Smooth muscle cell (in vitro differentiated cells): Measurements from ENCODE around the gene CDRT4. TPM values are rescaled to one million over a fixed set of nuclear protein-coding genes. Genes with fewer than 3 reads are reported as not detected.
"Not testable (repeated sequence)": the region's sequence is repeated elsewhere in the genome, so short reads cannot be mapped to it uniquely, and the experiment has no call there.

Source experiments
- DNase-seq: peaks from one replicate; lab custom pipeline; 2025; ENCODE audit not compliant: unreplicated experiment; lab: John Stamatoyannopoulos, UW
- H2AFZ ChIP-seq: fragments of 200-600 bp; sonication (generic); 2 replicates; pipeline ENCODE4 v1.6.0; 2016; ENCODE audit warnings: antibody characterized with exemption, low read depth, mild to moderate bottlenecking
- H3F3A ChIP-seq: fragments of 200-600 bp; sonication (generic); 2 replicates; pipeline ENCODE4 v1.6.0; 2017; ENCODE audit warnings: antibody characterized with exemption, low read depth
- H3K27ac ChIP-seq: fragments of 200-600 bp; sonication (generic); 2 replicates; pipeline ENCODE4 v1.5.1; 2016; ENCODE audit warnings: low read depth, mild to moderate bottlenecking
- H3K27me3 ChIP-seq: fragments of 200-600 bp; sonication (generic); 2 replicates; pipeline ENCODE4 v1.6.1; 2016; ENCODE audit warnings: low read depth, mild to moderate bottlenecking
- H3K36me3 ChIP-seq: fragments of 200-600 bp; sonication (generic); 2 replicates; pipeline ENCODE4 v1.5.1; 2016; ENCODE audit warnings: low read depth
- H3K4me1 ChIP-seq: fragments of 200-600 bp; sonication (generic); 2 replicates; pipeline ENCODE4 v1.5.1; 2016; ENCODE audit warnings: low read depth
- H3K4me2 ChIP-seq: fragments of 200-600 bp; sonication (generic); 2 replicates; pipeline ENCODE4 v1.6.0; 2016; ENCODE audit warnings: mild to moderate bottlenecking
- H3K4me3 ChIP-seq: fragments of 200-600 bp; sonication (generic); 2 replicates; pipeline ENCODE4 v1.5.1; 2016; ENCODE audit warnings: mild to moderate bottlenecking
- H3K79me2 ChIP-seq: fragments of 200-600 bp; sonication (generic); 2 replicates; pipeline ENCODE4 v1.6.0; 2016; ENCODE audit warnings: low read depth, mild to moderate bottlenecking
- H3K9ac ChIP-seq: fragments of 200-600 bp; sonication (generic); 2 replicates; pipeline ENCODE4 v1.6.0; 2016; ENCODE audit warnings: low read depth
- H3K9me3 ChIP-seq: fragments of 200-600 bp; sonication (generic); replicated peaks from 2 replicates; pipeline ENCODE4 v1.5.1; 2016; ENCODE audit warnings: low read depth
- H4K20me1 ChIP-seq: fragments of 200-600 bp; sonication (generic); 2 replicates; pipeline ENCODE4 v1.6.0; 2016; ENCODE audit warnings: low read depth
- CTCF ChIP-seq: fragments of 200-600 bp; sonication (generic); IDR thresholded peaks from 2 replicates; pipeline ENCODE4 v1.5.1; 2017; ENCODE audit warnings: borderline replicate concordance, mild to moderate bottlenecking, antibody characterized with exemption; ENCODE audit not compliant: insufficient read depth, poor library complexity, severe bottlenecking
- whole genome bisulfite sequencing: methylation state at CpG from one replicate; pipeline ENCODE4 v1.1.7; 2016; ENCODE audit warnings: low lambda C conversion rate; 5-methylcytosine and 5-hydroxymethylcytosine counted together
- polyA plus RNA-seq: library from polyadenylated mRNA; unstranded; fragments of >200 nt; fragmentation: Nextera tagmentation; extraction: Ambion mirVana; gene quantifications from 2 replicates; pipeline ENCODE4 v1.2.1, GENCODE V29; 2016
- total RNA-seq: library from RNA; depleted of rRNA; stranded (reverse); fragments of >200 nt; gene quantifications from 2 replicates; pipeline ENCODE4 v1.2.3, GENCODE V29; 2014

CDRT4 gene
- total and polyA plus RNA-seq, 2 experiments from 2014 or later: 0.45 to 4.2 TPM

- no peak for TF ChIP-seq CTCF
- Histone ChIP-seq H3K27me3 (no peaks in the 10 kb centered on the region), H3K79me2 (no peaks in the 10 kb centered on the region), H3K9ac (no peak overlapping the region), H3K36me3 (no peaks in the 10 kb centered on the region), H3F3A (peaks cover 27% of the 10 kb centered on the region), H3K4me2 (peak overlapping the region; percentile 21), H3K4me1 (no peaks in the 10 kb centered on the region), H3K27ac (peak overlapping the region; percentile 41), H3K9me3 (no peaks in the 10 kb centered on the region), H3K4me3 (no peak overlapping the region), H2AFZ (no peak overlapping the region), H4K20me1 (peaks cover 3% of the 10 kb centered on the region)
- 17% methylated on average over 4 of the region's 4 CpGs for WGBS
- no peak for DNase-seq
These were observed 26.1 kb downstream of the CDRT4 start for GRCh38 chr17:15441315-15441714.

GRCh38 chr17:15440347-15440746 is 27.1 kb downstream of the CDRT4 start:
- Histone ChIP-seq H4K20me1 (no peaks in the 10 kb centered on the region), H3F3A (peaks cover 23% of the 10 kb centered on the region), H3K9me3 (no peaks in the 10 kb centered on the region), H3K27ac (no peak overlapping the region), H2AFZ (no peak overlapping the region), H3K4me3 (no peak overlapping the region), H3K4me1 (no peaks in the 10 kb centered on the region), H3K36me3 (no peaks in the 10 kb centered on the region), H3K27me3 (no peaks in the 10 kb centered on the region), H3K79me2 (no peaks in the 10 kb centered on the region), H3K4me2 (no peak overlapping the region), H3K9ac (no peak overlapping the region)
- no peak for DNase-seq
- TF ChIP-seq CTCF: no peak
- 40% methylated on average over 3 of the region's 3 CpGs for WGBS

GRCh38 chr17:15439205-15439985 is 28.0 kb downstream of the CDRT4 start:
- H2AFZ ChIP-seq, H4K20me1 ChIP-seq, DNase-seq, H3K4me3 ChIP-seq, H3K79me2 ChIP-seq, H3K4me1 ChIP-seq, H3K27ac ChIP-seq, H3K9ac ChIP-seq, H3K9me3 ChIP-seq, H3K27me3 ChIP-seq, H3K36me3 ChIP-seq, H3K4me2 ChIP-seq: not testable (repeated sequence)
- 34% methylated on average over 8 of the region's 8 CpGs for WGBS
- peaks cover 26% of the 10 kb centered on the region for H3F3A ChIP-seq

GRCh38 chr17:15438491-15439105 is 28.8 kb downstream of the CDRT4 start:
- no peak overlapping the region for H3K4me3 ChIP-seq
- no peak overlapping the region for H3K27ac ChIP-seq
- no peaks in the 10 kb centered on the region for H3K79me2 ChIP-seq
- H3F3A ChIP-seq: peaks cover 23% of the 10 kb centered on the region
- no peak for TF ChIP-seq CTCF
- WGBS: 74% methylated on average over 6 of the region's 6 CpGs
- no peak for DNase-seq
- no peaks in the 10 kb centered on the region for H3K4me1 ChIP-seq
- no peak overlapping the region for H3K4me2 ChIP-seq
- H3K27me3 ChIP-seq: no peaks in the 10 kb centered on the region
- no peak overlapping the region for H2AFZ ChIP-seq
- no peaks in the 10 kb centered on the region for H3K9me3 ChIP-seq
- H3K36me3 ChIP-seq: no peaks in the 10 kb centered on the region
- no peak overlapping the region for H3K9ac ChIP-seq
- no peaks in the 10 kb centered on the region for H4K20me1 ChIP-seq
